HCT116 (cell line): Measurements from ENCODE around the gene FUOM.

Experiments
- EZH2 ChIP-seq: fragments of 200-600 bp; sonication (generic); IDR thresholded peaks from 2 replicates; pipeline ENCODE4 v1.6.1; 2017; ENCODE audit warnings: antibody characterized with exemption, mixed run types
- POLR2A ChIP-seq: IDR thresholded peaks from 2 replicates; pipeline ENCODE4 v1.7.0; 2011; ENCODE audit warnings: borderline replicate concordance; ENCODE audit not compliant: insufficient read depth, insufficient read length; ENCODE audit errors: extremely low read depth
- TF ChIP-seq, protein P1 (sequence below), 3 experiments: fragments of 200-600 bp in 1 of 3; sonication (generic) in 1 of 3; IDR thresholded peaks in 2 of 3; conservative IDR thresholded peaks in 1 of 3; 2 replicates each; pipeline ENCODE4 v1.5.1; 2012 to 2017; ENCODE audit warnings: low read depth in 2 of 3, low read length in 2 of 3, antibody characterized with exemption in 1 of 3, borderline replicate concordance in 1 of 3, control low read depth in 1 of 3, mild to moderate bottlenecking in 1 of 3, mixed read lengths in 1 of 3, mixed run types in 1 of 3, moderate library complexity in 1 of 3; ENCODE audit not compliant: insufficient read depth in 1 of 3

DNA sequence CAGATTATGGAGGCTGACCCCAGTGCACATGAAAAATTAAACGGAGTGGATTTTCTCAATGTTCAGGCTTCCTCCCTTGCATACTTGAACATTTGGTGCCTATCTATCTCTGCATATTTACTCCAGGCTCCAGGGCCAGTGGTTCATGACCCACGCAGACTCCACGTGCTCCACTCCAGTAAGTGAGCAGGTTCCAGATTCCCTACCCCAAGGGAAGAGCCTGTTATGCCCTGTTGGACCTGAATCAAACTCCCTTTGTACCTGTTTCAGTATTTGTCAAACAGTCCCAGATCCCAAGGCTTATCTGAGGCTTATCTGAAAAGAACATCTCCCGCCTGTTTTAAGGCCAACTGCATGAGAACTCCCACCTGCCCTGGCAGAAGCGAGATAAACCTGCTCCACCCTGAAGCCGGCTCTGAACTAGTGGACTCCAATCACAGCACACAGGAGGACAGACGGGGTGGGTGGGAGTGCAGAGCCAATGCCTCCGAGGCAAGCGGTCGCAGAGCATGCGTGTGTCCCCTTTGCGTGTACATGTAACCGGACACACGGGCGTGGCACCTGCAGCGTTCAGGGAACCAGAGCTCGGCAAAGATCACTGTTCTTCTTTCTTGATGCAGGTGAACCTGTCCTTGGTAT is 2.3 kb upstream of the FUOM start:
- TF ChIP-seq POLR2A (no peak), EZH2 (no peak)
- TF ChIP-seq, protein P1, sequence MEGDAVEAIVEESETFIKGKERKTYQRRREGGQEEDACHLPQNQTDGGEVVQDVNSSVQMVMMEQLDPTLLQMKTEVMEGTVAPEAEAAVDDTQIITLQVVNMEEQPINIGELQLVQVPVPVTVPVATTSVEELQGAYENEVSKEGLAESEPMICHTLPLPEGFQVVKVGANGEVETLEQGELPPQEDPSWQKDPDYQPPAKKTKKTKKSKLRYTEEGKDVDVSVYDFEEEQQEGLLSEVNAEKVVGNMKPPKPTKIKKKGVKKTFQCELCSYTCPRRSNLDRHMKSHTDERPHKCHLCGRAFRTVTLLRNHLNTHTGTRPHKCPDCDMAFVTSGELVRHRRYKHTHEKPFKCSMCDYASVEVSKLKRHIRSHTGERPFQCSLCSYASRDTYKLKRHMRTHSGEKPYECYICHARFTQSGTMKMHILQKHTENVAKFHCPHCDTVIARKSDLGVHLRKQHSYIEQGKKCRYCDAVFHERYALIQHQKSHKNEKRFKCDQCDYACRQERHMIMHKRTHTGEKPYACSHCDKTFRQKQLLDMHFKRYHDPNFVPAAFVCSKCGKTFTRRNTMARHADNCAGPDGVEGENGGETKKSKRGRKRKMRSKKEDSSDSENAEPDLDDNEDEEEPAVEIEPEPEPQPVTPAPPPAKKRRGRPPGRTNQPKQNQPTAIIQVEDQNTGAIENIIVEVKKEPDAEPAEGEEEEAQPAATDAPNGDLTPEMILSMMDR (IDR thresholded peaks at IDR 0.05 in 2 of 3, conservative IDR thresholded peaks at IDR 0.05 in 1 of 3; ENCODE audit: borderline replicate concordance in 1 of 3, insufficient read depth in 1 of 3, low read depth in 2 of 3, low read length in 2 of 3): no peak
